Testis (tissue), 2 donors: Measurements from ENCODE around the gene CRIP1.

Experiments
- CTCF ChIP-seq, 3 experiments: fragments of 450-650 bp in 2 of 3; fragments of 200-600 bp in 1 of 3; sonication (generic) in 1 of 3; IDR thresholded peaks; one replicate each; pipeline ENCODE4 v1.5.1; 2016 to 2019; ENCODE audit warnings: antibody characterized with exemption in 3 of 3, mild to moderate bottlenecking in 2 of 3, moderate library complexity in 1 of 3
- POLR2A ChIP-seq: fragments of 450-650 bp; IDR thresholded peaks from one replicate; pipeline ENCODE4 v1.6.1; 2017; ENCODE audit warnings: antibody characterized with exemption, mild to moderate bottlenecking, moderate library complexity

DNA sequence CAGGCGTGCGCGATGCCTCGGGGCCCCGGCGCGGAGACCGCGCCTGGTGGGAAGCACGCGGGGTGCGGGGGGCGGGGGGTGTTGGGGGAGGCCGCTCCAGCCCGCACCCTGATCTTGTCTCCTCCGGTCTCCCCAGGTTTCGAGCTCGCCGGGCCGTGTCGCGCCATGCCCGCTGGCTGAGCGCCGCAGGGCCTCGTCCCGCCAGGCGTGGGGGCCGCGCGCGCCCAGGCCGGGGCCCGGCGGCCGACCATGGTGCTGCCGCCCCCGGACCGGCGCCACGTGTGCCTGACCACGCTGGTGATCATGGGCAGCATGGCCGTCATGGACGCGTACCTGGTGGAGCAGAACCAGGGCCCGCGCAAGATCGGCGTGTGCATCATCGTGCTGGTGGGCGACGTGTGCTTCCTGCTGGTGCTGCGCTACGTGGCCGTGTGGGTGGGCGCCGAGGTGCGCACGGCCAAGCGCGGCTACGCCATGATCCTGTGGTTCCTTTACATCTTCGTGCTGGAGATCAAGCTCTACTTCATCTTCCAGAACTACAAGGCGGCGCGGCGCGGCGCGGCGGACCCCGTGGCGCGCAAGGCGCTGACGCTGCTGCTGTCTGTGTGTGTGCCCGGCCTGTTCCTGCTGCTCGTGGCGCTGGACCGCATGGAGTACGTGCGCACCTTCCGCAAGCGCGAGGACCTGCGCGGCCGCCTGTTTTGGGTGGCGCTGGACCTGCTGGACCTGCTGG lies 42.1 kb downstream of the CRIP1 start:
- TF ChIP-seq CTCF (IDR thresholded peaks at IDR 0.05) (peak in 1 of 3 experiments; percentile 2), POLR2A (no peak)
